ENCODE results near the gene MAP2K5.

GRCh38 chr15:67569668-67570067 is 27.2 kb downstream of the MAP2K5 start:
- TF ChIP-seq REST (IDR thresholded peaks at IDR 0.05; ENCODE audit: low read depth) (no peak), TAF1 (IDR thresholded peaks at IDR 0.05; ENCODE audit: low read depth) (no peak), EGR1 (IDR thresholded peaks at IDR 0.05) (no peak), MAX (IDR thresholded peaks at IDR 0.05) (no peak), USF1 (IDR thresholded peaks at IDR 0.05) (no peak), CREB1 (IDR thresholded peaks at IDR 0.05; ENCODE audit: low read depth) (no peak), YY1 (IDR thresholded peaks at IDR 0.05; ENCODE audit: low read depth) (no peak)
